ENCODE measurements around the gene NBEA.
A peak's percentile ranks its signal among the peaks of the same experiment; 100 is the strongest.
"Not testable (repeated sequence)": the region's sequence is repeated elsewhere in the genome, so short reads cannot be mapped to it uniquely, and the experiment has no call there.

Gene NBEA

DNA sequence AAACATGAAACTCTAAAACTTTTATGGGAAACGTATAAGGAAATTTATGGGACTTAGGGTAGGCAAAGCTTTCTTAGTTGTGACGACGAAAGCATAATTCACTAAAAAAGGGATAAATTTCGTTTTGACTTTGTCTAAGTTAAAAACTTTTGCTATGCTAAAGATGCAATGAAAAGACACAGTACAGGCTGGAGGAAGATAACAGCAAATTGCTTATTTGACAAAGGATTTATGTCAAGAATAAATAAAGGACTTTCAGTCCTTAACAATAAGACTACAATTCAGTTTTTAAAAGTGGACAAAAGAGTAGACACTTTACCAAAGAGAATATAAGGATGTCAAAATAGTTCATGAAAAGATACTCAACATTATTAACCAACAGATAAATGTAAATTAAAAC lies 150.2 kb downstream of the NBEA start:
- no peak for DNase-seq

DNA sequence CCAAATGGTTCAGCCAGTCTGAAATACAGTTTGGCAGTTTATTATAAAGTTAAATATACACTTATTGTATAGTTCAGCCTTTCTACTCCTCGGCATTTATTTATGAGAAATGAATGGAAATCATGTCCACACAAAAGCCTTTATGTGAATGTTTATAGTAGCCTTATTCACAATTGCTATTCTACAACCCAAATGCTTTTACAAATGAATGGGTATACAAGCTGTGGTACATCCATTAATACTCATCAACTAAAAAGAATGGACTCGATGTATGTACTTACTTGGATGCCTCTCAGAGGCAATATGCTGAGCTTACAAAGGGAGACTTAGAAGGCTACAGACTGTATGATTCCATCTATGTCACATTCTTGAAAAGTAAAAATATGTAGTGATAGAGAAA lies 150.7 kb downstream of the NBEA start:
- DNase-seq, result no peak

GRCh38 chr13:35093356-35093755 lies 151.3 kb downstream of the NBEA start:
- no peak for DNase-seq

GRCh38 chr13:35106771-35107170 lies 164.7 kb downstream of the NBEA start:
- DNase-seq, result not testable (repeated sequence)

DNA sequence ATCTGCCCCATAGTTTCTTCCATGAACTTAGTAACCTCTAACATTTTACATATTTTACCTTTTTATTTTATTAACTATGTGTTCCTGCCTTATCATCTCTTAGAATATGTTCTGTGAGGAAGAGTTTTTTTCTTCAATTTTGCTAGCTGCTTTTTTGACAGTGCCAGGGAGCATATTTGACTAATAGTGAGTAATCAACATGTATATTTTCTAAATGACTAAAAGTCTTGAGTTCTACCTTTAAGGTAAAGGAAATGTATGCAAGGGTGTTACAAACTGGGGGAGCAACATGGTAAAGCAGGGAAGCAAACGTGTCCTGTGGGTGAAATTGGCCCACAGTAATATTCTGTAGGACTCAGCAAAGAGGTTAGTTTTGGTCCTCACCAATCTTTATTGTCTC lies 165.5 kb downstream of the NBEA start:
- no peak for DNase-seq

- DNase-seq, result not testable (repeated sequence)
These were observed 171.5 kb downstream of the NBEA start for GRCh38 chr13:35113612-35114011.

DNA sequence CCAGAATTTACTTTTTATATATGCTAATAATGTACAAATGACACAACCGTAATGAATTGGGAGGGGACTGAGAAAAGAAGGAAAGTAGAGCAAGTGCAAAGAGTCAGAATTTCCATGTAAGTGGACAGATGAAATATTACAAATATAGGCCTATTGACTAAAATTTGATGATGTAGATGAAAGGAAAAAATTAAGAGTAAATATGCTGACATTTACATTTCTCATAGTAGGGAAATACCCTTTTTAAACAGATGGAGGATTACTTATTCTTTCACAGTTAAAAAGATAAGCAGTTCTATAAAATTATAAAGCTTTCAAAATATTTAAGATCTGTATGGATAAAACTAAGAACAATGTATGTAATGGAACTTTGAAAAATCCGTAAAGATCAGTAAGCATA lies 185.4 kb downstream of the NBEA start:
- DNase-seq, result no peak

- DNase-seq, result no peak
These were observed 187.4 kb downstream of the NBEA start for GRCh38 chr13:35129500-35129899.

DNA sequence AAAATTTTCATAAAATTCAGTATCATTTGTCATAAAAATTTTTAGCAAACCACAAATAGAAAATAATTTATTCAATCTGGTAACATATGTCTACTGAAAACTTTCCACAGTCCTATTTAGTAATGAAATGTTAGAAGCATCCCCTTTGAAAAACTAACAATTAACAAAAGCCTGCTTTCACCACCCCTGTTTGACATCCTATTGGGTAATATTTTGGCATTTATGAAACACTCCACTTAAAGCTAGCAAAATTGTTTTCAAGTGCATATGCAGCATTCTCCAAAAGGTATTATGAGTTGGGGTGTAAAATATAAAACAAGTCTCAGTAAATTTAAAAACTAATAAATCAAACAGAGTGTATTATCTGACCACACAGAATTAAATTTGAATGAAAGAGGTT lies 189.4 kb downstream of the NBEA start:
- no peak for DNase-seq

GRCh38 chr13:35136585-35136984 lies 194.5 kb downstream of the NBEA start:
- no peak for DNase-seq

DNA sequence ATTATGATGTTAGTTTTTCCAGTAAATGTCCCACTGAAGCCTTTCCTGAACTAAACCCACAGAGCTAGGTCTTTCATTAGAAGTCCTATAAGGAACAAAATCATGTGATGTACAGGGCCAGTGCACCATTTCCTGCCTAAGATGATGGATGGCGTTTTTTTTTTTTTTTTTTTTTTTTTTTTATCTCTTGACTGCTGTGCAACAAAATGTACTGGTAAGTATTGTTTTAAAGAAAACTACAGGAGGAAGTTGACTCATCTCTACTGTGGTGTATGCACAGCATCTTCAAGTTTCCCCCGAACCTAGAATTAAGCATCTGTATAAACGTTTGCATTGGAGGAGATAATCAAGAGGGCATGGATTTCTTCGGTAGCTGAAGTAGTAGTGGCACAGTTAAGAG lies 197.5 kb downstream of the NBEA start:
- DNase-seq, result no peak

GRCh38 chr13:35140321-35140720 lies 198.3 kb downstream of the NBEA start:
- DNase-seq, result no peak

GRCh38 chr13:35140831-35141230 lies 198.8 kb downstream of the NBEA start:
- no peak for DNase-seq

GRCh38 chr13:35143123-35143522 lies 201.1 kb downstream of the NBEA start:
- DNase-seq, result no peak

- no peak for DNase-seq
These were observed 202.3 kb downstream of the NBEA start for GRCh38 chr13:35144166-35144890.

GRCh38 chr13:35146686-35147085 lies 204.6 kb downstream of the NBEA start:
- no peak for DNase-seq

- peak; percentile 33 for DNase-seq
These were observed 215.2 kb downstream of the NBEA start for GRCh38 chr13:35157143-35157755.

GRCh38 chr13:35159041-35159440 lies 217.0 kb downstream of the NBEA start:
- no peak for DNase-seq

GRCh38 chr13:35160896-35161295 lies 218.8 kb downstream of the NBEA start:
- no peak for DNase-seq

GRCh38 chr13:35162420-35162819 lies 220.3 kb downstream of the NBEA start:
- DNase-seq, result no peak

DNA sequence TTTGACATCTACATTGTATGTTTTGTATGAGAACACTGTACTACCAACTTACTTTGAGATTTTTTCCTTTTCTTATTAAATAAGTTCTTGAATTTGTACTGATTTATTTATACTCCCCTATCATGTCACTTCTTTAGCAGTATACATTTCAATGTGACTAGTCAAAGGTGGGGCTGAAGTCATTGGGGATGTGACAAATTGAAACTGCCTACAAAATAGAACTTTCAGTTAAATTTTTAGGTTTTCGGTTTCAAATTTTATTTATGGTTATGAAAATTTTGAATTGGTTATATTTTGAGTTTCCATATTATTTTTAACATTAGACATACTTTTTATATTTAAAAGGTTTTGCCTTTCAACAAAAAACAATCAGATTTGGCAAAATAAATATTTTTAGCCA lies 221.6 kb downstream of the NBEA start:
- DNase-seq, result no peak

DNA sequence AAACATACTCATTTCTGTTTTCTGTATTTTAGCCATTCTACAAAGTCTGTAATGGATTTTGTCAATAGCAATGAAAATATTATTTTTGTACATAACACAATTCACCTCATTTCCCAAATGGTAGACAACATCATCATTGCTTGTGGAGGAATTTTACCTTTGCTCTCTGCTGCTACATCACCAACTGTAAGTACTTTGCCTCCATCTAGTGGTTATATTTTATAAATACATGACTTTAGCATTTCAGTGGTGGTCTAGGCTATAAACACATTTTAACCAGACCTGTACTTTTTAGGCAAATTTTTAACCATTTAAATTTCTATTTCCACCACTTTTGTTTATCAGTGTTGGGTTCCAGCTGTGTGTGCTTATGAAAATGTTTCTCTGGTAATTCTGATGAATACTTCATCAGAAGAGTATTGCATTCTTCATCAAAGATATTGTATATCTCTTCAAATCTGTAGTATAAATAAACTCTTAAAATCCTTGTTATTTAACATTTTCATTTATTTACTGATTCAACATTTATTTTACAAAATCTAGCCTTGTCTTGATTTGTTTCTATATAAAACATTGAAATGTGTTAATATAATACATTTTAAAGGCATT lies 222.4 kb downstream of the NBEA start:
- DNase-seq, result peak; percentile 71

GRCh38 chr13:35165205-35165604 lies 223.1 kb downstream of the NBEA start:
- DNase-seq, result no peak

DNA sequence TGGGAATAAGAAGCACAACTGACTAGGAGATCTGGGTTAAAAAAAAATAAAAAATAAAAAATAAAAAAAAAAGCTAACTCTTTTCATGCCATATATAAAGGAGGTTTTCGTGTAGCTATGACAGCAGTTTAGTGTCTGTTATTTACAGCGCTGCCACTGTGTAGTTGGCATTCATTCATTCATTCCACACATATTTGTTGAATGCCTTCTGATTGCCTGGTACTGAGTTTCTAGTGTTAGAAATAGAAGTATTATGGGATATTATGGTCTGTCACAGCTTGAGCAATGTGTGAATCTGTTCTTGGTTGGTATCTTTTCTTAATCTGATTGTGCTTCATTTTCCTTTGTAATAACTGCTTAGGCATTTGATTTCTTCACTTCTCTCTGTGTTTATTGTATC lies 237.4 kb downstream of the NBEA start:
- DNase-seq, result no peak

Data from NCI-H2171 treated with DMSO at 0.1 percent for 48 hours (cell line).